Gastrocnemius medialis (tissue), 4 donors: ENCODE data around the gene EGFL7.

Source experiments
- CTCF ChIP-seq, 5 experiments: fragments of 450-650 bp in 3 of 5; fragments of 200-600 bp in 2 of 5; sonication (generic) in 2 of 5; IDR thresholded peaks in 4 of 5; conservative IDR thresholded peaks in 1 of 5; 1 replicate in 4 of 5; 2 replicates in 1 of 5; pipeline ENCODE4 v1.5.1; 2016 to 2019; ENCODE audit warnings: antibody characterized with exemption in 5 of 5, mild to moderate bottlenecking in 3 of 5, moderate library complexity in 3 of 5
- POLR2A ChIP-seq, 2 donors: fragments of 450-650 bp; IDR thresholded peaks; one replicate each; pipeline ENCODE4 v1.6.1; 2017; ENCODE audit warnings: antibody characterized with exemption in 2 of 2, mild to moderate bottlenecking in 2 of 2, moderate library complexity in 2 of 2

- TF ChIP-seq CTCF (IDR thresholded peaks at IDR 0.05 in 4 of 5, conservative IDR thresholded peaks at IDR 0.05 in 1 of 5) (no peak), POLR2A (IDR thresholded peaks at IDR 0.05) (no peak)
Measured at GRCh38 chr9:136672431-136673087, 9.8 kb downstream of the EGFL7 start.
